ENCODE results near the gene UGT2A3.
"Not testable (repeated sequence)": the region's sequence is repeated elsewhere in the genome, so short reads cannot be mapped to it uniquely, and the experiment has no call there.

DNA sequence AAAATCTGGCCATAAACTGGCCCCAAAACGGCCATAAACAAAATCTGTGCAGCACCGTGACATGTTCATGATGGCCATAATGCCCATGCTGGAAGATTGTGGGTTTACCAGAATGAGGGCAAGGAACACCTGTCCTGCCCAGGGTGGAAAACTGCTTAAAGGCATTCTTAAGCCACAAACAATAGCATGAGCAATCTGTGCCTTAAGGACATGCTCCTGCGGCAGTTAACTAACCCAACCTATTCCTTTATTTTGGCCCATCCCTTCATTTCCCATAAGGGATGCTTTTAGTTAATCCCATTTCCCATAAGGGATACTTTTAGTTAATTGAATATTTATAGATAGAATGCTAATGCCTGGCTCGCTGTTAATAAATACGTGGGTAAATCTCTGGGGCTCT is 29.4 kb downstream of the UGT2A3 start:
- TF ChIP-seq, protein P1, sequence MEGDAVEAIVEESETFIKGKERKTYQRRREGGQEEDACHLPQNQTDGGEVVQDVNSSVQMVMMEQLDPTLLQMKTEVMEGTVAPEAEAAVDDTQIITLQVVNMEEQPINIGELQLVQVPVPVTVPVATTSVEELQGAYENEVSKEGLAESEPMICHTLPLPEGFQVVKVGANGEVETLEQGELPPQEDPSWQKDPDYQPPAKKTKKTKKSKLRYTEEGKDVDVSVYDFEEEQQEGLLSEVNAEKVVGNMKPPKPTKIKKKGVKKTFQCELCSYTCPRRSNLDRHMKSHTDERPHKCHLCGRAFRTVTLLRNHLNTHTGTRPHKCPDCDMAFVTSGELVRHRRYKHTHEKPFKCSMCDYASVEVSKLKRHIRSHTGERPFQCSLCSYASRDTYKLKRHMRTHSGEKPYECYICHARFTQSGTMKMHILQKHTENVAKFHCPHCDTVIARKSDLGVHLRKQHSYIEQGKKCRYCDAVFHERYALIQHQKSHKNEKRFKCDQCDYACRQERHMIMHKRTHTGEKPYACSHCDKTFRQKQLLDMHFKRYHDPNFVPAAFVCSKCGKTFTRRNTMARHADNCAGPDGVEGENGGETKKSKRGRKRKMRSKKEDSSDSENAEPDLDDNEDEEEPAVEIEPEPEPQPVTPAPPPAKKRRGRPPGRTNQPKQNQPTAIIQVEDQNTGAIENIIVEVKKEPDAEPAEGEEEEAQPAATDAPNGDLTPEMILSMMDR (conservative IDR thresholded peaks at IDR 0.05; ENCODE audit: low read depth, low read length): not testable (repeated sequence)
- TF ChIP-seq SMC3 (IDR thresholded peaks at IDR 0.05; ENCODE audit: low read depth, low read length); RAD21 (IDR thresholded peaks at IDR 0.05; ENCODE audit: low read length); RFX5 (IDR thresholded peaks at IDR 0.05; ENCODE audit: low read depth, low read length); CEBPB (IDR thresholded peaks at IDR 0.05; ENCODE audit: low read depth, low read length); POLR2A (IDR thresholded peaks at IDR 0.05; ENCODE audit: low read depth, low read length); MXI1 (IDR thresholded peaks at IDR 0.05; ENCODE audit: borderline replicate concordance, low read depth, low read length): not testable (repeated sequence)
- TF ChIP-seq, protein P2, sequence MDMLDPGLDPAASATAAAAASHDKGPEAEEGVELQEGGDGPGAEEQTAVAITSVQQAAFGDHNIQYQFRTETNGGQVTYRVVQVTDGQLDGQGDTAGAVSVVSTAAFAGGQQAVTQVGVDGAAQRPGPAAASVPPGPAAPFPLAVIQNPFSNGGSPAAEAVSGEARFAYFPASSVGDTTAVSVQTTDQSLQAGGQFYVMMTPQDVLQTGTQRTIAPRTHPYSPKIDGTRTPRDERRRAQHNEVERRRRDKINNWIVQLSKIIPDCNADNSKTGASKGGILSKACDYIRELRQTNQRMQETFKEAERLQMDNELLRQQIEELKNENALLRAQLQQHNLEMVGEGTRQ (IDR thresholded peaks at IDR 0.05; ENCODE audit: low read depth, low read length): not testable (repeated sequence)
